HEK293 (cell line): ENCODE data around the gene GRB14.
"Not testable (repeated sequence)": the region's sequence is repeated elsewhere in the genome, so short reads cannot be mapped to it uniquely, and the experiment has no call there.

Experiments
- CTCF ChIA-PET: fragments of 350-600 bp; formaldehyde crosslinking; extraction: SDS; loops from one replicate; lab custom pipeline; 2021; ENCODE audit warnings: antibody characterized with exemption; lab: Yijun Ruan, JAX
- POLR2A ChIA-PET: fragments of 300-600 bp; formaldehyde crosslinking; extraction: SDS; loops from one replicate; lab custom pipeline; 2020; ENCODE audit warnings: antibody characterized with exemption, inconsistent platforms; lab: Yijun Ruan, JAX
- H3K27ac ChIP-seq: fragments of 200-500 bp; sonication (Bioruptor generic); 2 replicates; pipeline ENCODE4 v1.5.1; 2014; ENCODE audit warnings: low read depth, low read length, control low read depth, inconsistent platforms; ENCODE audit errors: extremely low read depth
- H3K36me3 ChIP-seq, 2 experiments: fragments of 200-500 bp in 1 of 2; sonication (Bioruptor generic) in 1 of 2; 1 replicate in 1 of 2; 2 replicates in 1 of 2; pipeline ENCODE4 v1.5.1; 2014 to 2017; ENCODE audit warnings: inconsistent platforms in 2 of 2, low read length in 2 of 2; ENCODE audit not compliant: control insufficient read depth in 2 of 2, insufficient read depth in 1 of 2
- H3K4me1 ChIP-seq: fragments of 200-500 bp; sonication (Bioruptor generic); 2 replicates; pipeline ENCODE4 v1.5.1; 2014; ENCODE audit warnings: mild to moderate bottlenecking, low read length, inconsistent platforms; ENCODE audit not compliant: control insufficient read depth, insufficient read depth
- H3K4me3 ChIP-seq: 2 replicates; pipeline ENCODE4 v1.5.1; 2011; ENCODE audit warnings: low read depth, mild to moderate bottlenecking, control low read depth, low read length, moderate library complexity
- H3K9me3 ChIP-seq: fragments of 200-500 bp; sonication (Bioruptor generic); 2 replicates; pipeline ENCODE4 v1.5.1; 2014; ENCODE audit warnings: low read depth, low read length, inconsistent platforms; ENCODE audit not compliant: control insufficient read depth, insufficient read depth
- KLF1 ChIP-seq: fragments of 450-650 bp; formaldehyde crosslinking; IDR thresholded peaks from 2 replicates; pipeline ENCODE4 v1.5.1; 2016; ENCODE audit warnings: missing biosample characterization, missing genetic modification characterization
- MYNN ChIP-seq: fragments of 450-650 bp; formaldehyde crosslinking; IDR thresholded peaks from 2 replicates; pipeline ENCODE4 v1.5.1; 2016; ENCODE audit warnings: missing biosample characterization, missing genetic modification characterization, borderline replicate concordance
- SCRT1 ChIP-seq: fragments of 450-650 bp; formaldehyde crosslinking; IDR thresholded peaks from 2 replicates; pipeline ENCODE4 v1.5.1; 2016; ENCODE audit warnings: missing biosample characterization, missing genetic modification characterization, borderline replicate concordance
- TCF7L2 ChIP-seq: IDR thresholded peaks from 2 replicates; pipeline ENCODE4 v1.6.1; 2011; ENCODE audit warnings: low read depth, mild to moderate bottlenecking, inconsistent platforms, low read length, moderate library complexity, borderline replicate concordance
- ZNF157 ChIP-seq: fragments of 450-650 bp; formaldehyde crosslinking; IDR thresholded peaks from 2 replicates; pipeline ENCODE4 v1.5.1; 2016; ENCODE audit warnings: missing biosample characterization, missing genetic modification characterization
- ZNF202 ChIP-seq: fragments of 450-650 bp; formaldehyde crosslinking; IDR thresholded peaks from 2 replicates; pipeline ENCODE4 v1.5.1; 2016; ENCODE audit warnings: missing biosample characterization, missing genetic modification characterization, borderline replicate concordance
- ZNF211 ChIP-seq: fragments of 450-650 bp; formaldehyde crosslinking; IDR thresholded peaks from 2 replicates; pipeline ENCODE4 v1.5.1; 2016; ENCODE audit warnings: low read depth, missing biosample characterization, missing genetic modification characterization
- ZNF23 ChIP-seq: fragments of 450-650 bp; formaldehyde crosslinking; IDR thresholded peaks from 2 replicates; pipeline ENCODE4 v1.5.1; 2016; ENCODE audit warnings: missing biosample characterization, missing genetic modification characterization, borderline replicate concordance
- ZNF248 ChIP-seq: fragments of 450-650 bp; formaldehyde crosslinking; IDR thresholded peaks from 2 replicates; pipeline ENCODE4 v1.5.1; 2017; ENCODE audit warnings: missing biosample characterization, missing genetic modification characterization
- ZNF292 ChIP-seq: fragments of 450-650 bp; formaldehyde crosslinking; IDR thresholded peaks from 2 replicates; pipeline ENCODE4 v1.5.1; 2016; ENCODE audit warnings: low read depth, missing biosample characterization, missing genetic modification characterization, borderline replicate concordance
- ZNF302 ChIP-seq: fragments of 450-650 bp; formaldehyde crosslinking; IDR thresholded peaks from 2 replicates; pipeline ENCODE4 v1.5.1; 2016; ENCODE audit warnings: missing biosample characterization, missing genetic modification characterization, low read depth
- ZNF366 ChIP-seq: fragments of 450-650 bp; formaldehyde crosslinking; conservative IDR thresholded peaks from 2 replicates; pipeline ENCODE4 v1.5.1; 2016; ENCODE audit warnings: missing biosample characterization, missing genetic modification characterization
- ZNF555 ChIP-seq: fragments of 450-650 bp; formaldehyde crosslinking; conservative IDR thresholded peaks from 2 replicates; pipeline ENCODE4 v1.5.1; 2017; ENCODE audit warnings: missing biosample characterization, mild to moderate bottlenecking, missing genetic modification characterization, inconsistent platforms
- ZNF558 ChIP-seq: fragments of 450-650 bp; formaldehyde crosslinking; IDR thresholded peaks from 2 replicates; pipeline ENCODE4 v1.5.1; 2016; ENCODE audit warnings: missing biosample characterization, missing genetic modification characterization
- ZNF707 ChIP-seq: fragments of 450-650 bp; formaldehyde crosslinking; IDR thresholded peaks from 2 replicates; pipeline ENCODE4 v1.5.1; 2016; ENCODE audit warnings: missing biosample characterization, missing genetic modification characterization
- ZNF747 ChIP-seq: fragments of 450-650 bp; formaldehyde crosslinking; IDR thresholded peaks from 2 replicates; pipeline ENCODE4 v1.5.1; 2016; ENCODE audit warnings: missing biosample characterization, missing genetic modification characterization
- ZNF830 ChIP-seq: fragments of 450-650 bp; IDR thresholded peaks from 2 replicates; pipeline ENCODE4 v1.5.0; 2018; ENCODE audit warnings: missing biosample characterization, missing genetic modification characterization, low read depth, mild to moderate bottlenecking, moderate library complexity
- TF ChIP-seq, protein P1 (sequence below): fragments of 450-650 bp; formaldehyde crosslinking; IDR thresholded peaks from 2 replicates; pipeline ENCODE4 v1.5.1; 2017; ENCODE audit warnings: missing biosample characterization, missing genetic modification characterization
- TF ChIP-seq, protein P2 (sequence below): fragments of 450-650 bp; formaldehyde crosslinking; IDR thresholded peaks from 2 replicates; pipeline ENCODE4 v1.5.1; 2016; ENCODE audit warnings: missing biosample characterization, missing genetic modification characterization
- TF ChIP-seq, protein P3 (sequence below): fragments of 450-650 bp; IDR thresholded peaks from 2 replicates; pipeline ENCODE4 v1.5.1; 2018; ENCODE audit warnings: missing biosample characterization, missing genetic modification characterization
- TF ChIP-seq, protein P4 (sequence below): fragments of 450-650 bp; formaldehyde crosslinking; IDR thresholded peaks from 2 replicates; pipeline ENCODE4 v1.5.1; 2016; ENCODE audit warnings: missing biosample characterization, missing genetic modification characterization
- TF ChIP-seq, protein P5 (sequence below): fragments of 450-650 bp; formaldehyde crosslinking; IDR thresholded peaks from 2 replicates; pipeline ENCODE4 v1.5.1; 2016; ENCODE audit warnings: missing biosample characterization, missing genetic modification characterization

Gene GRB14

DNA sequence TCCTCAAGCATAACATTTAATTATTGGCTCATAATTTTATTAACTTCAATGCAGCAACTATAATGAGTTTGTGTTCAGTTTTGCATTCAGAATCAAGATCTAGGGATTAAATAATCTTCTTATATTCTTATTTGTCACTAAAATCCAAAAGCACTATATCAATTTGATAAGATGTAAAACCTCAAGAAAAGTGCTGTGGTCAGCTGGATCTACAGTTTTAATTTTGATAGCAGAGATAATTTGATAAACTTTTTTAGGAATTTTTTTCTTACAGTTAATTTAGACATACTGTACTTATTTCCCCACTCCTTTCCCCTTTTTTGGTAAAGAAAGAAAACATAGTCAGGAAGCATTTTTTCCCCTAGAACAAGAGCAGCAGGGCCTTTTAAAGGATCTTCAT is 146.4 kb downstream of the GRB14 start (continued):
- TF ChIP-seq, protein P1, sequence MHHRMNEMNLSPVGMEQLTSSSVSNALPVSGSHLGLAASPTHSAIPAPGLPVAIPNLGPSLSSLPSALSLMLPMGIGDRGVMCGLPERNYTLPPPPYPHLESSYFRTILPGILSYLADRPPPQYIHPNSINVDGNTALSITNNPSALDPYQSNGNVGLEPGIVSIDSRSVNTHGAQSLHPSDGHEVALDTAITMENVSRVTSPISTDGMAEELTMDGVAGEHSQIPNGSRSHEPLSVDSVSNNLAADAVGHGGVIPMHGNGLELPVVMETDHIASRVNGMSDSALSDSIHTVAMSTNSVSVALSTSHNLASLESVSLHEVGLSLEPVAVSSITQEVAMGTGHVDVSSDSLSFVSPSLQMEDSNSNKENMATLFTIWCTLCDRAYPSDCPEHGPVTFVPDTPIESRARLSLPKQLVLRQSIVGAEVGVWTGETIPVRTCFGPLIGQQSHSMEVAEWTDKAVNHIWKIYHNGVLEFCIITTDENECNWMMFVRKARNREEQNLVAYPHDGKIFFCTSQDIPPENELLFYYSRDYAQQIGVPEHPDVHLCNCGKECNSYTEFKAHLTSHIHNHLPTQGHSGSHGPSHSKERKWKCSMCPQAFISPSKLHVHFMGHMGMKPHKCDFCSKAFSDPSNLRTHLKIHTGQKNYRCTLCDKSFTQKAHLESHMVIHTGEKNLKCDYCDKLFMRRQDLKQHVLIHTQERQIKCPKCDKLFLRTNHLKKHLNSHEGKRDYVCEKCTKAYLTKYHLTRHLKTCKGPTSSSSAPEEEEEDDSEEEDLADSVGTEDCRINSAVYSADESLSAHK (tag by site-specific recombination) = no peak
- TF ChIP-seq MYNN (tag by site-specific recombination) (no peak), ZNF555 (tag by site-specific recombination) (no peak)
- TF ChIP-seq, all 188 proteins: peak for 0

DNA sequence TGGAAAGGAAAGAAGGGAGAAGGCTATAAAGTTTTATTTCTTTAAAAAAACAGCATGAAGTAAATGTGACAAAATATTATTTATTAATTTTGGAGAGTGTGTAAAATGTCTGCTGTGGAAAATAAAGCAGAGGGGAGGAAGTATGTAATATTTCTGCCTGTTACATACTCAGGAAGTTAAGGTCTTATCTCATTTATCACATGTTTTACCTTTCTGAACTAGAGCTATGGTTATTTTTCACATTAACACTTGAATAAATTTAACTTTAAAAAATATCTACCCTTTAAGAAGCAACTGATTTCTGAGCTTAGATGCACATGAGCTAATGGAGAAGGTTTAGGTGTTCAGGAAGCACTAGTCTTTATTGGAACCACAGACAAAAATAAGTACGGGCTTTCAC is 148.3 kb downstream of the GRB14 start:
- no peak overlapping the region for H3K27ac ChIP-seq
- TF ChIP-seq TCF7L2 (no peak), ZNF202 (no peak), ZNF366 (tag by site-specific recombination) (no peak), ZNF830 (tag by site-specific recombination) (no peak), ZNF302 (tag by site-specific recombination) (no peak), ZNF707 (tag by site-specific recombination) (no peak), SCRT1 (tag by site-specific recombination) (no peak), KLF1 (no peak), ZNF211 (tag by site-specific recombination) (no peak), ZNF292 (tag by site-specific recombination) (no peak), ZNF747 (tag by site-specific recombination) (no peak), ZNF558 (tag by site-specific recombination) (no peak), ZNF157 (tag by site-specific recombination) (no peak), ZNF555 (tag by site-specific recombination) (no peak), ZNF23 (tag by site-specific recombination) (no peak), ZNF248 (tag by site-specific recombination) (no peak)
- TF ChIP-seq, protein P2, sequence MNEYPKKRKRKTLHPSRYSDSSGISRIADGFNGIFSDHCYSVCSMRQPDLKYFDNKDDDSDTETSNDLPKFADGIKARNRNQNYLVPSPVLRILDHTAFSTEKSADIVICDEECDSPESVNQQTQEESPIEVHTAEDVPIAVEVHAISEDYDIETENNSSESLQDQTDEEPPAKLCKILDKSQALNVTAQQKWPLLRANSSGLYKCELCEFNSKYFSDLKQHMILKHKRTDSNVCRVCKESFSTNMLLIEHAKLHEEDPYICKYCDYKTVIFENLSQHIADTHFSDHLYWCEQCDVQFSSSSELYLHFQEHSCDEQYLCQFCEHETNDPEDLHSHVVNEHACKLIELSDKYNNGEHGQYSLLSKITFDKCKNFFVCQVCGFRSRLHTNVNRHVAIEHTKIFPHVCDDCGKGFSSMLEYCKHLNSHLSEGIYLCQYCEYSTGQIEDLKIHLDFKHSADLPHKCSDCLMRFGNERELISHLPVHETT (tag by site-specific recombination) = no peak
- TF ChIP-seq, protein P3, sequence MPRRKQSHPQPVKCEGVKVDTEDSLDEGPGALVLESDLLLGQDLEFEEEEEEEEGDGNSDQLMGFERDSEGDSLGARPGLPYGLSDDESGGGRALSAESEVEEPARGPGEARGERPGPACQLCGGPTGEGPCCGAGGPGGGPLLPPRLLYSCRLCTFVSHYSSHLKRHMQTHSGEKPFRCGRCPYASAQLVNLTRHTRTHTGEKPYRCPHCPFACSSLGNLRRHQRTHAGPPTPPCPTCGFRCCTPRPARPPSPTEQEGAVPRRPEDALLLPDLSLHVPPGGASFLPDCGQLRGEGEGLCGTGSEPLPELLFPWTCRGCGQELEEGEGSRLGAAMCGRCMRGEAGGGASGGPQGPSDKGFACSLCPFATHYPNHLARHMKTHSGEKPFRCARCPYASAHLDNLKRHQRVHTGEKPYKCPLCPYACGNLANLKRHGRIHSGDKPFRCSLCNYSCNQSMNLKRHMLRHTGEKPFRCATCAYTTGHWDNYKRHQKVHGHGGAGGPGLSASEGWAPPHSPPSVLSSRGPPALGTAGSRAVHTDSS = no peak
- TF ChIP-seq, protein P4, sequence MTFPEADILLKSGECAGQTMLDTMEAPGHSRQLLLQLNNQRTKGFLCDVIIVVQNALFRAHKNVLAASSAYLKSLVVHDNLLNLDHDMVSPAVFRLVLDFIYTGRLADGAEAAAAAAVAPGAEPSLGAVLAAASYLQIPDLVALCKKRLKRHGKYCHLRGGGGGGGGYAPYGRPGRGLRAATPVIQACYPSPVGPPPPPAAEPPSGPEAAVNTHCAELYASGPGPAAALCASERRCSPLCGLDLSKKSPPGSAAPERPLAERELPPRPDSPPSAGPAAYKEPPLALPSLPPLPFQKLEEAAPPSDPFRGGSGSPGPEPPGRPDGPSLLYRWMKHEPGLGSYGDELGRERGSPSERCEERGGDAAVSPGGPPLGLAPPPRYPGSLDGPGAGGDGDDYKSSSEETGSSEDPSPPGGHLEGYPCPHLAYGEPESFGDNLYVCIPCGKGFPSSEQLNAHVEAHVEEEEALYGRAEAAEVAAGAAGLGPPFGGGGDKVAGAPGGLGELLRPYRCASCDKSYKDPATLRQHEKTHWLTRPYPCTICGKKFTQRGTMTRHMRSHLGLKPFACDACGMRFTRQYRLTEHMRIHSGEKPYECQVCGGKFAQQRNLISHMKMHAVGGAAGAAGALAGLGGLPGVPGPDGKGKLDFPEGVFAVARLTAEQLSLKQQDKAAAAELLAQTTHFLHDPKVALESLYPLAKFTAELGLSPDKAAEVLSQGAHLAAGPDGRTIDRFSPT (tag by site-specific recombination) = no peak
- TF ChIP-seq, protein P5, sequence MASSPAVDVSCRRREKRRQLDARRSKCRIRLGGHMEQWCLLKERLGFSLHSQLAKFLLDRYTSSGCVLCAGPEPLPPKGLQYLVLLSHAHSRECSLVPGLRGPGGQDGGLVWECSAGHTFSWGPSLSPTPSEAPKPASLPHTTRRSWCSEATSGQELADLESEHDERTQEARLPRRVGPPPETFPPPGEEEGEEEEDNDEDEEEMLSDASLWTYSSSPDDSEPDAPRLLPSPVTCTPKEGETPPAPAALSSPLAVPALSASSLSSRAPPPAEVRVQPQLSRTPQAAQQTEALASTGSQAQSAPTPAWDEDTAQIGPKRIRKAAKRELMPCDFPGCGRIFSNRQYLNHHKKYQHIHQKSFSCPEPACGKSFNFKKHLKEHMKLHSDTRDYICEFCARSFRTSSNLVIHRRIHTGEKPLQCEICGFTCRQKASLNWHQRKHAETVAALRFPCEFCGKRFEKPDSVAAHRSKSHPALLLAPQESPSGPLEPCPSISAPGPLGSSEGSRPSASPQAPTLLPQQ (tag by site-specific recombination) = no peak
- ChIA-PET POLR2A (no interaction called here), CTCF (interaction anchor here (0.6 to 0.7 kb wide), 2 partner anchors 10 to 45 kb away, joined by 3 read pairs; no protein-coding TSS in a partner anchor)
- no peak overlapping the region for H3K4me3 ChIP-seq
- H3K36me3 ChIP-seq = no peaks in the 10 kb centered on the region
- H3K4me1 ChIP-seq = no peaks in the 10 kb centered on the region
- no peaks in the 10 kb centered on the region for H3K9me3 ChIP-seq

DNA sequence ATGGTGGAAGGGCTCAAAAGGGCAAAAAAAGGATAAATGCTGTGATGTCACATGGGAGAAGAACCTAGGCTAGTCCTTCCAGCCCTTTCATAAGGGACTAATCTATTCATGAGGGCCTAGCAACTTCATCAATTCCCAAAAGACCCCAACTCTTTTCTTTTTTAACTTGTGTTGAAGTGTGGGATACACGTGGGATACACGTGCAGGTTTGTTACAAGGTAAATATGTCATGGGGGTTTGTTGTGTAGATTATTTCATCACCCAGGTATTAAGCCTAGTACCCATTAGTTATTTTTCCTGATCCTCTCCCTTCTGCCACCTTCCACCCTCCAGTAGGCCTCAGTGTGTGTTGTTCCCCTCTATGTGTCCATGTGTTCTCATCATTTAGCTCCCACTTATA is 156.2 kb downstream of the GRB14 start:
- H3K36me3 ChIP-seq, H3K9me3 ChIP-seq, POLR2A ChIA-PET, H3K27ac ChIP-seq, H3K4me1 ChIP-seq, H3K4me3 ChIP-seq: not testable (repeated sequence)
- CTCF ChIA-PET = interaction anchor here (0.6 to 1.0 kb wide), 2 partner anchors 404 to 1213 kb away, joined by 3 read pairs; no protein-coding TSS in a partner anchor
